ENCODE results near the gene UBE2J1.

- no peak for TF ChIP-seq EZH2 (IDR thresholded peaks at IDR 0.05; ENCODE audit: insufficient read depth, low read length)
- TF ChIP-seq CTCF (IDR thresholded peaks at IDR 0.05; ENCODE audit: insufficient read depth, low read depth, low read length), result no peak
Observed at GRCh38 chr6:89323511-89323971, 29.0 kb downstream of the UBE2J1 start.
